HepG2 (cell line): ENCODE results near the gene DNAJC12. TPM values are rescaled to one million over a fixed set of nuclear protein-coding genes. Genes with fewer than 3 reads are reported as not detected.

Source experiments
- ATAC-seq: fragments of 200-7000 bp; cut with Tn5 transposase; 3 replicates; pipeline ENCODE4 v1.9.1; 2020; ENCODE audit warnings: mild to moderate bottlenecking, moderate library complexity
- BruUV-seq: library from RNA; stranded (reverse); fragments of 400-500 nt; replicated peaks from 2 replicates; lab custom pipeline; 2021; lab: Mats Ljungman, UMichigan
- CTCF ChIA-PET: fragments of 300-600 bp; formaldehyde crosslinking; extraction: SDS; loops from one replicate; lab custom pipeline; 2021; ENCODE audit warnings: low total read pairs, inconsistent platforms, low intra/inter-chr PET ratio; lab: Yijun Ruan, JAX
- POLR2A ChIA-PET: fragments of 350-600 bp; sonication (Branson Sonifier 250); formaldehyde crosslinking; loops from one replicate; lab custom pipeline; 2020; ENCODE audit warnings: antibody characterized with exemption, inconsistent platforms; lab: Yijun Ruan, JAX
- DNase-seq: peaks from one replicate; pipeline ENCODE4 v3.0.0-alpha.2; 2015; ENCODE audit warnings: low spot score
- FAIRE-seq: peaks from 3 replicates; lab custom pipeline; 2011; peaks lifted over from hg19 to GRCh38; lab: Jason Lieb, UNC
- H2AFZ ChIP-seq: one replicate; pipeline ENCODE4 v1.6.1; 2011; ENCODE audit warnings: low read length, inconsistent platforms
- H3K27ac ChIP-seq: fragments of 300-600 bp; 3 replicates; pipeline ENCODE4 v1.8.0; 2011; ENCODE audit warnings: mixed run types, mild to moderate bottlenecking, mixed read lengths, low read length, inconsistent platforms; ENCODE audit not compliant: insufficient read depth; ENCODE audit errors: extremely low read length
- H3K27me3 ChIP-seq, 2 experiments: fragments of 200-600 bp in 1 of 2; 2 replicates in 1 of 2; 3 replicates in 1 of 2; pipeline versions ENCODE4 v1.6.0 to v1.8.0; 2011; ENCODE audit warnings: low read length in 2 of 2, mild to moderate bottlenecking in 2 of 2, moderate library complexity in 2 of 2, inconsistent platforms in 1 of 2; ENCODE audit not compliant: insufficient read depth in 2 of 2, control insufficient read depth in 1 of 2
- H3K36me3 ChIP-seq, 2 experiments: fragments of 200-600 bp in 1 of 2; replicated peaks in 1 of 2; 2 replicates in 1 of 2; 3 replicates in 1 of 2; pipeline versions ENCODE4 v1.5.1 to v1.8.0; 2011; ENCODE audit warnings: low read length in 2 of 2, inconsistent platforms in 1 of 2; ENCODE audit not compliant: insufficient read depth in 2 of 2, control insufficient read depth in 1 of 2
- H3K4me1 ChIP-seq: 2 replicates; pipeline ENCODE4 v1.5.1; 2012; ENCODE audit warnings: low read length, inconsistent platforms; ENCODE audit not compliant: insufficient read depth
- H3K4me2 ChIP-seq: 2 replicates; pipeline ENCODE4 v1.6.0; 2011; ENCODE audit warnings: low read depth, low read length, inconsistent platforms
- H3K4me3 ChIP-seq, 3 experiments: fragments of 200-600 bp in 1 of 3; sonication (generic), shearing (Covaris generic) in 1 of 3; replicated peaks in 1 of 3; 2 replicates each; pipeline ENCODE4 v1.5.1; 2011 to 2016; ENCODE audit warnings: low read length in 3 of 3, inconsistent platforms in 2 of 3, low read depth in 2 of 3, mild to moderate bottlenecking in 2 of 3, control low read depth in 1 of 3, mixed read lengths in 1 of 3; ENCODE audit not compliant: insufficient read depth in 1 of 3
- H3K79me2 ChIP-seq: one replicate; pipeline ENCODE4 v1.6.1; 2011; ENCODE audit warnings: low read length, inconsistent platforms; ENCODE audit not compliant: insufficient read depth
- H3K9ac ChIP-seq: 2 replicates; pipeline ENCODE4 v1.6.0; 2011; ENCODE audit warnings: mild to moderate bottlenecking, low read depth, low read length, inconsistent platforms; ENCODE audit not compliant: insufficient read depth
- H3K9me3 ChIP-seq: 2 replicates; pipeline ENCODE4 v1.5.1; 2012; ENCODE audit warnings: mild to moderate bottlenecking, low read length
- H4K20me1 ChIP-seq: 2 replicates; pipeline ENCODE4 v1.6.0; 2011; ENCODE audit warnings: inconsistent platforms, mild to moderate bottlenecking, low read length, moderate library complexity; ENCODE audit not compliant: insufficient read depth
- BRD4 ChIP-seq: sonication (generic); formaldehyde crosslinking; IDR thresholded peaks from 2 replicates; pipeline ENCODE4 v1.4.0; 2020; ENCODE audit warnings: missing genetic modification reagents
- KDM5B ChIP-seq: sonication (generic); formaldehyde crosslinking; IDR thresholded peaks from 2 replicates; pipeline ENCODE4 v1.4.0; 2020; ENCODE audit warnings: missing genetic modification reagents, mild to moderate bottlenecking, borderline replicate concordance
- NFIB ChIP-seq: sonication (generic); formaldehyde crosslinking; IDR thresholded peaks from 2 replicates; pipeline ENCODE4 v1.9.0; 2021; ENCODE audit warnings: missing genetic modification reagents, mild to moderate bottlenecking, borderline replicate concordance
- TBL1XR1 ChIP-seq: fragments of 150-350 bp; IDR thresholded peaks from 2 replicates; pipeline ENCODE4 v1.6.1; 2014; ENCODE audit warnings: borderline replicate concordance, low read length; ENCODE audit not compliant: partially characterized antibody
- ZNF207 ChIP-seq: fragments of 450-650 bp; IDR thresholded peaks from 2 replicates; pipeline ENCODE4 v1.6.1; 2016; ENCODE audit warnings: antibody characterized with exemption, borderline replicate concordance
- ZNF770 ChIP-seq: sonication (generic); formaldehyde crosslinking; IDR thresholded peaks from 2 replicates; pipeline ENCODE4 v1.5.0; 2020; ENCODE audit warnings: mild to moderate bottlenecking, missing genetic modification reagents
- ZSCAN9 ChIP-seq: IDR thresholded peaks from 2 replicates; pipeline ENCODE4 v1.6.1; 2016; ENCODE audit warnings: borderline replicate concordance
- ZXDC ChIP-seq: sonication (generic); formaldehyde crosslinking; IDR thresholded peaks from 2 replicates; pipeline ENCODE4 v1.5.0; 2020; ENCODE audit warnings: mild to moderate bottlenecking, missing genetic modification reagents
- WGBS: methylation state at CpG from one replicate; pipeline ENCODE4 v1.1.6; 2017; ENCODE audit warnings: low lambda C conversion rate; 5-methylcytosine and 5-hydroxymethylcytosine counted together
- in situ Hi-C: cut with HindIII; loops from 2 replicates; pipeline ENCODE4 v1.10.0; 2017; ENCODE audit warnings: low pct_unique_long_range_greater_than_20kb; ENCODE audit not compliant: extremely low pct_ligation_motif_present
- intact Hi-C: fragments of 100-400 bp; cut with micrococcal nuclease; formaldehyde crosslinking; loops from one replicate; pipeline ENCODE4 v1.10.0; 2022; ENCODE audit not compliant: unreplicated experiment
- polyA plus RNA-seq, 8 experiments: library from polyadenylated mRNA; depleted of rRNA in 3 of 8; stranded (reverse) in 7 of 8; unstranded in 1 of 8; fragments of >200 nt; fragmentation: Illumina TruSeq in 4 of 8; extraction: Trizol in 4 of 8; gene quantifications; 2 replicates each; pipeline versions ENCODE4 v1.2.1 to v1.2.3, GENCODE V29; 2011 to 2016; ENCODE audit warnings: low read depth in 4 of 8, missing spikeins in 1 of 8, mixed read lengths in 1 of 8; ENCODE audit not compliant: insufficient read depth in 1 of 8
- total RNA-seq, 5 experiments: library from RNA; depleted of rRNA; stranded (reverse); fragments of >200 nt; fragmentation: Illumina TruSeq; extraction: Trizol; gene quantifications; 2 replicates each; pipeline ENCODE4 v1.2.3, GENCODE V29; 2016; ENCODE audit warnings: low read depth in 1 of 5

Gene DNAJC12
- total and polyA plus RNA-seq, 2 of the 13 experiments (the other 11 are each of a cell fraction or from before 2014, with no cell fraction given): 11.6 to 43.9 TPM

GRCh38 chr10:67869996-67870395 is 32.0 kb upstream of the DNAJC12 start (continued):
- TF ChIP-seq TBL1XR1: no peak
- TF ChIP-seq ZNF770 (CRISPR knock-in tag): peak; percentile 56
- no peak for TF ChIP-seq KDM5B
- TF ChIP-seq ZXDC (CRISPR knock-in tag): no peak

- in situ Hi-C loops: loop anchor here (25.0 kb wide), 1 partner anchor 444 kb away; no protein-coding TSS in a partner anchor
- intact Hi-C loops: loop anchor here (10.0 kb wide), 1 partner anchor 437 kb away; no protein-coding TSS in a partner anchor
Observed at GRCh38 chr10:67868132-67868531, 30.1 kb upstream of the DNAJC12 start.

More at GRCh38 chr10:67868132-67868531, 30.1 kb upstream of the DNAJC12 start:
- no peak overlapping the region for H3K27ac ChIP-seq
- no peaks in the 10 kb centered on the region for H3K27me3 ChIP-seq
- H2AFZ ChIP-seq: no peak overlapping the region
- 93% methylated on average over 2 of the region's 2 CpGs for WGBS
- POLR2A ChIA-PET: interaction anchor here (0.6 kb wide), 1 partner anchor 10 kb away, joined by 3 read pairs; no protein-coding TSS in a partner anchor
- no peaks in the 10 kb centered on the region for H3K79me2 ChIP-seq
- BruUV-seq: no TSS peak
- H3K4me3 ChIP-seq: no peak overlapping the region
- no peaks in the 10 kb centered on the region for H3K4me1 ChIP-seq
- DNase-seq: no peak
- CTCF ChIA-PET: no interaction called here
- no peak overlapping the region for H3K9ac ChIP-seq
- H3K9me3 ChIP-seq: no peaks in the 10 kb centered on the region
- no peak for ATAC-seq
- no peak overlapping the region for H3K4me2 ChIP-seq
- no peaks in the 10 kb centered on the region for H3K36me3 ChIP-seq
- no peak for TF ChIP-seq ZXDC (CRISPR knock-in tag)
- no peak for TF ChIP-seq ZNF207
- TF ChIP-seq ZSCAN9 (CRISPR knock-in tag): no peak
- no peak for TF ChIP-seq BRD4
- no peak for TF ChIP-seq NFIB (CRISPR knock-in tag)
- TF ChIP-seq, all 625 proteins: peak for 0
- FAIRE-seq: no peak
- no peaks in the 10 kb centered on the region for H4K20me1 ChIP-seq
